Stimulated activated CD8-positive, alpha-beta memory T cell treated with anti-CD3 and anti-CD28 coated beads, Interleukin-4, amount 100 ng/mL, for 24 hours (primary cell): ENCODE data around the gene SEMA4D.

ENCODE experiments used
- DNase-seq: peaks from one replicate; pipeline ENCODE4 v3.0.0-alpha.2; 2020; ENCODE audit warnings: low read depth

SEMA4D gene

DNA sequence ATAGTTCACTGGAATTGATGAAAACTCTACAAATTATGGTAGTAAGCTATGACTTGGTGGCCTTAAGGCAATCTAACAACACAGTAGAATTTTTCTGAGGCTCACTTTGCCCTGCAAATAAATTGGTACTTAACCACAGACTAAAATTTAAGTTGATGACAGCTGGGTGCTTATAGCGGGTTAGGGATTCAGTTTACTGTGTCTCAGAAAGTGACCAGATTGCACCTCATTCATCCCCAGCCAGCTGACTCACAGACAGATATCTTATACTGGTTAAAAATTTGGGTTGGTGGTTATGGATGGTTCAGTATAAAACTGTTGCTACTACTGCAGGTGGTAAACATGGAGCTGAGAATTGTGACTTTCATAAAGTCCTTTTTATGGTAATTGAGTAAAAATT lies 184.1 kb downstream of the SEMA4D start:
- DNase-seq = no peak

DNA sequence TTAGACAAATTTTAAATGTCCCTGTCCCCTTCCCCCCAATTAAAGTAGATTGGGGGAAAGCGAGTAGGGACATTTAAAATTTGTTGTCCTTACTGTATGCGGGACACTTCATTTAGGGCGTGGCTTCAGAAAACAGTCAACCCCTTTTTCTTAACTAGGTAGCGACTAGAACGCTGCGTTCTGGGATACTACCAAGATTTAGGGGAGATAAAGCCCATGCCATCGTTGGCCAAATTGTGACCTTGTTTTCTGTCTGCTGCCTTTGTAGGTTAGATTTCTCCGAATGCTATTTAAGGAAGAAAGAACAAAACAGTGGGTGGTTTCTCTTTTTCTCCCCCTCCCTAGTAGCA lies 185.7 kb downstream of the SEMA4D start:
- DNase-seq = no peak

DNA sequence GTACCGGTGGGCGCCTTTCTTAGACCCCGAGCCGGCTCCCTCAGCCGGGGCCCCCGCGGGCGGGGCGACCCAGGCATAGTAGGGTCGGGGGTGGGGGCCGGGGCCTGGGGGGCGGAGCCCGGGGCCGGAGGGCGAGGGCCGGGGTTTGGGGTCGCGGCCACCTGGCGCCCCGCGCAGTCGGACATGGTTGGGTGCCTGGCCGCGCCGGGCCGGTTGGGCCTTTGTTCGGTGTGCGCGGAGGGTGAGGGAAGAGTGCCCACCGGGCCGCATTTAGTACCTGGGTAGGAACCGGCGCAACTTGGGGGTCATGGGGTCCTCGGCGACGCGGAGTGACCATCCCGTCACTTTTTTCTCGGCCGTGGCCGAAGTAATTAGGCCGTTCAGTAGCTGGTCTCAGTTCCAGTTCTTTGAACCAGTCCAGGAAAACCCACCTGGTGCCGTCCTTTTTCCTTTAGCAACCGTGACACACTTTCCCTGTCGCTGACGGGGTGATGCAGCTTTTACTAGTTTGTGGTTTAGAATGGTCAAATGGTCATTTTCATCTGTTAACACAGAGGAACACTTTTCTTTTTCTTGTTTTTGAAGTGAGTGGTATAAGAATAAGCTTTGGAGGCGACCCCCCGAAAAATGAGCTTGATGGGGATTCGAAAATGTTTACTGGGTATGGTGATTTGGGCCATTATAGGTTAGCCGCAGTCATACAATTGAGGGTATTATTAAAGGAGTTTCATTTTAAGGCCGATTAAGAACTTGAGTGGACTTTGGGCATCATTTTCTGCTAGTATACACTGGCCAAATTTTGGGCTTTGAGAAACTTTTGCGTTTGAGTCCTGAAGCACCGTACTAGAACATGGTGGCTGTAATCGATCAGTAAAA lies 186.3 kb downstream of the SEMA4D start:
- DNase-seq = no peak
